Osteoblast (primary cell): Measurements from ENCODE around the gene KIF6. TPM values are rescaled to one million over a fixed set of nuclear protein-coding genes. Genes with fewer than 3 reads are reported as not detected.

Experiments
- DNase-seq: peaks from one replicate; pipeline ENCODE4 v3.0.0; 2011; ENCODE audit warnings: low spot score, mixed read lengths; ENCODE audit not compliant: insufficient read length; ENCODE audit errors: missing footprints
- H2AFZ ChIP-seq: 2 replicates; pipeline ENCODE4 v1.6.0; 2011; ENCODE audit warnings: mild to moderate bottlenecking, low read length
- H3K27ac ChIP-seq: 2 replicates; pipeline ENCODE4 v1.5.1; 2011; ENCODE audit warnings: mild to moderate bottlenecking, low read depth, low read length, moderate library complexity
- H3K27me3 ChIP-seq: 2 replicates; pipeline ENCODE4 v1.6.0; 2012; ENCODE audit warnings: mild to moderate bottlenecking, control low read depth, inconsistent platforms, low read length, moderate library complexity; ENCODE audit not compliant: insufficient read depth
- H3K36me3 ChIP-seq: 2 replicates; pipeline ENCODE4 v1.5.1; 2011; ENCODE audit warnings: mild to moderate bottlenecking, low read length, control low read depth, moderate library complexity; ENCODE audit not compliant: insufficient read depth
- H3K4me1 ChIP-seq: 2 replicates; pipeline ENCODE4 v1.5.1; 2011; ENCODE audit warnings: mild to moderate bottlenecking, low read length, control low read depth, moderate library complexity; ENCODE audit not compliant: insufficient read depth
- H3K4me2 ChIP-seq: 2 replicates; pipeline ENCODE4 v1.6.0; 2011; ENCODE audit warnings: mild to moderate bottlenecking, low read length; ENCODE audit not compliant: insufficient read depth
- H3K4me3 ChIP-seq: fragments of 200-600 bp; sonication (generic); 3 replicates; pipeline ENCODE4 v1.5.1; 2012; ENCODE audit warnings: mild to moderate bottlenecking, low read length, inconsistent platforms; ENCODE audit not compliant: insufficient read depth
- H3K79me2 ChIP-seq: 2 replicates; pipeline ENCODE4 v1.6.0; 2012; ENCODE audit warnings: mild to moderate bottlenecking, low read length, control low read depth, inconsistent platforms; ENCODE audit not compliant: insufficient read depth
- H3K9me3 ChIP-seq: 2 replicates; pipeline ENCODE4 v1.5.1; 2011; ENCODE audit warnings: low read depth, low read length, control low read depth
- H4K20me1 ChIP-seq: 2 replicates; pipeline ENCODE4 v1.6.0; 2012; ENCODE audit warnings: mild to moderate bottlenecking, low read length, control low read depth; ENCODE audit not compliant: insufficient read depth
- total RNA-seq: library from RNA; depleted of rRNA; stranded (reverse); fragments of >200 nt; gene quantifications from 2 replicates; pipeline ENCODE4 v1.2.3, GENCODE V29; 2012
- TF ChIP-seq, protein P1 (sequence below): IDR thresholded peaks from 2 replicates; pipeline ENCODE4 v1.5.1; 2011; ENCODE audit warnings: mild to moderate bottlenecking, low read depth, low read length, moderate library complexity; ENCODE audit errors: extremely low read depth

The KIF6 gene
- total RNA-seq, 1 donor = 1.4 TPM

DNA sequence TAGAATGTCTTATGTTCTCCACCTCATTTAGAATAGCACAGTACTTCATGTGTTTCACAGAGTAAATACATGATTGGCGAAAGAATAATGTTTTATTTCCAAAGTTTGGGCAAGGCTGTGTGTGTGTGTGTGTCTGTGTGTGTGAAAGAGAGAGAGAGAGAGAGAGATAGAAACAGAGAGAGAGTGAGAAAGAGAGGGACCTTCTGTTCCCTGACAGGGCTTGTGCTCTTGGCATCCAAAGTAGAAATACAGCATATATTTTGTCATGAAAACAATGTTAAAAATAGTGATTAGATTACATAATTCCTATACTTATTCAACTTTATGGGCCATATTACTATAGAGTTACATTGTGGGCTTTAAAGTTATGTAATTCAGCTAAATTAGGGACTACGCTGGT lies 201.2 kb downstream of the KIF6 start:
- TF ChIP-seq, protein P1, sequence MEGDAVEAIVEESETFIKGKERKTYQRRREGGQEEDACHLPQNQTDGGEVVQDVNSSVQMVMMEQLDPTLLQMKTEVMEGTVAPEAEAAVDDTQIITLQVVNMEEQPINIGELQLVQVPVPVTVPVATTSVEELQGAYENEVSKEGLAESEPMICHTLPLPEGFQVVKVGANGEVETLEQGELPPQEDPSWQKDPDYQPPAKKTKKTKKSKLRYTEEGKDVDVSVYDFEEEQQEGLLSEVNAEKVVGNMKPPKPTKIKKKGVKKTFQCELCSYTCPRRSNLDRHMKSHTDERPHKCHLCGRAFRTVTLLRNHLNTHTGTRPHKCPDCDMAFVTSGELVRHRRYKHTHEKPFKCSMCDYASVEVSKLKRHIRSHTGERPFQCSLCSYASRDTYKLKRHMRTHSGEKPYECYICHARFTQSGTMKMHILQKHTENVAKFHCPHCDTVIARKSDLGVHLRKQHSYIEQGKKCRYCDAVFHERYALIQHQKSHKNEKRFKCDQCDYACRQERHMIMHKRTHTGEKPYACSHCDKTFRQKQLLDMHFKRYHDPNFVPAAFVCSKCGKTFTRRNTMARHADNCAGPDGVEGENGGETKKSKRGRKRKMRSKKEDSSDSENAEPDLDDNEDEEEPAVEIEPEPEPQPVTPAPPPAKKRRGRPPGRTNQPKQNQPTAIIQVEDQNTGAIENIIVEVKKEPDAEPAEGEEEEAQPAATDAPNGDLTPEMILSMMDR = no peak
- H3K4me1 ChIP-seq = no peaks in the 10 kb centered on the region
- no peaks in the 10 kb centered on the region for H3K9me3 ChIP-seq
- H3K4me3 ChIP-seq = no peak overlapping the region
- no peak for DNase-seq
- H3K27ac ChIP-seq = no peak overlapping the region
- H3K79me2 ChIP-seq = no peaks in the 10 kb centered on the region
- no peak overlapping the region for H2AFZ ChIP-seq
- H4K20me1 ChIP-seq = no peaks in the 10 kb centered on the region
- no peaks in the 10 kb centered on the region for H3K36me3 ChIP-seq
- H3K4me2 ChIP-seq = no peak overlapping the region
- H3K27me3 ChIP-seq = no peaks in the 10 kb centered on the region

DNA sequence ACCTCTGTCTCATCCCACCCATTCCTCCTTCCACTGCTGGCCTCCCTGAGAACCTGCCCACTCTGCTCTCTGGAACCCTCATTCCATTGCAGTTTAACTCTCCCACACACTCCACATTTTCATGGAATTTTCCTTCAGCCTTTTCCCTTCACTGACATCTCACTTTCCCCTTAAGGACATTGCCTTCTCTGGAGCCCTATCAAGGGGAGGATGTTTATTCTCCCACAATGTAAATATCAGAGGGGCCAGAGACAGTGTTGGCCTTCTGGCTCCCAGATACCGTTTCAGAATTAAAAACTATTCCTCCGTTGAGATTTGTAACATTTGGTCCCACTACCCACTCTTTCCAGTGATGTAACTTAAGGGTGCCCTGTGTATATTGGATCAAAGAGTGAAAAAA lies 203.2 kb downstream of the KIF6 start:
- Histone ChIP-seq H3K4me3 (no peak overlapping the region), H2AFZ (no peak overlapping the region), H3K79me2 (no peaks in the 10 kb centered on the region), H4K20me1 (no peaks in the 10 kb centered on the region), H3K4me2 (no peak overlapping the region), H3K9me3 (no peaks in the 10 kb centered on the region), H3K27me3 (no peaks in the 10 kb centered on the region), H3K27ac (no peak overlapping the region), H3K4me1 (no peaks in the 10 kb centered on the region), H3K36me3 (no peaks in the 10 kb centered on the region)
- TF ChIP-seq, protein P1 = no peak
- no peak for DNase-seq

DNA sequence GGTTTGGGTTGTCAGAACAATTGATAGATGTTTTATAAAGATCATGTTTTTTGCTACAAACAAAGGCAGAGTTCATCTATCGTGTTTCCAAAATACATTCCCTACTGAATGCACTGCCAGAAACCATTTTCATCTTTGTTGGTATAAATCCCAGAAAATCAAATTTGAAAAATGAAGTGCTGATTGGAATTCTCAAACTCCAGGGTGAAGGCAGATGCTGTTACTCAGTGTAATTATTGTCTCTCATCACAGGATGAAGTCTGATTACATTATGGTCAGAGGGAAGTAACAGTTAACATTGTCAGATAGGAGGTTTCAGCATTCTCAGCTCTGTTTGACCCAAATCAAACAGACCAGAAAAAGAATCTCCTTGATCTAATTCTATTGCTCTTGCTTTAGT lies 204.3 kb downstream of the KIF6 start:
- H3K4me2 ChIP-seq = no peak overlapping the region

DNA sequence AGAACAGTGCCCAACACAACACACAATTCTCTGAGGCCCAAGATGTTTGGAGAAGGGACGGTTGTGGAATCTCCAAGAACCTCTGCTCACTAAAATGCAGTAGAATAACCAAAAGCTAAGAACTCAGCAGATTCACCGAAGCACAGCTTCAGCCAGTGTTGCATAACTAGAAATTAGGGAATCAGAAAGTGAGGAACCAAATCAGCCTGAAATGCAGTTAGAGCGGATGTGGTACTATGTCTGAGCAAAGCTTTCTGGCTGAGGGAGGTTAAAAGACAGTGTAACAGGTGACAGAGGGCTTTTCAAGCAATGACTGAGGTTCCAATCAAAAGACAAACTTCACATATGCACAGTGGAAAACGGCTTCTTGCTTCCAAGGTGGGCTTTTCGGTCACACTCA lies 204.8 kb downstream of the KIF6 start:
- Histone ChIP-seq H3K27me3 (no peaks in the 10 kb centered on the region), H3K4me2 (no peak overlapping the region), H2AFZ (no peak overlapping the region), H3K36me3 (no peaks in the 10 kb centered on the region), H3K4me3 (no peak overlapping the region), H3K27ac (no peak overlapping the region), H4K20me1 (no peaks in the 10 kb centered on the region), H3K4me1 (no peaks in the 10 kb centered on the region), H3K79me2 (no peaks in the 10 kb centered on the region), H3K9me3 (no peaks in the 10 kb centered on the region)
- TF ChIP-seq, protein P1 = no peak
- DNase-seq = no peak

More for the DNA sequence above, 204.3 kb downstream of the KIF6 start:
- Histone ChIP-seq H3K36me3 (no peaks in the 10 kb centered on the region), H3K9me3 (no peaks in the 10 kb centered on the region), H4K20me1 (no peaks in the 10 kb centered on the region), H3K79me2 (no peaks in the 10 kb centered on the region), H3K27me3 (no peaks in the 10 kb centered on the region), H3K4me3 (no peak overlapping the region), H3K27ac (no peak overlapping the region), H3K4me1 (no peaks in the 10 kb centered on the region), H2AFZ (no peak overlapping the region)
- no peak for DNase-seq
- TF ChIP-seq, protein P1 = no peak
